ENCODE results near the gene KCNH4. TPM values are rescaled to one million over a fixed set of nuclear protein-coding genes. Genes with fewer than 3 reads are reported as not detected.

KCNH4 gene
- total and polyA plus RNA-seq, 2 of the 13 experiments (the other 11 are each of a cell fraction or from before 2014, with no cell fraction given), result 0.01 to 0.09 TPM

- TF ChIP-seq, protein P1, sequence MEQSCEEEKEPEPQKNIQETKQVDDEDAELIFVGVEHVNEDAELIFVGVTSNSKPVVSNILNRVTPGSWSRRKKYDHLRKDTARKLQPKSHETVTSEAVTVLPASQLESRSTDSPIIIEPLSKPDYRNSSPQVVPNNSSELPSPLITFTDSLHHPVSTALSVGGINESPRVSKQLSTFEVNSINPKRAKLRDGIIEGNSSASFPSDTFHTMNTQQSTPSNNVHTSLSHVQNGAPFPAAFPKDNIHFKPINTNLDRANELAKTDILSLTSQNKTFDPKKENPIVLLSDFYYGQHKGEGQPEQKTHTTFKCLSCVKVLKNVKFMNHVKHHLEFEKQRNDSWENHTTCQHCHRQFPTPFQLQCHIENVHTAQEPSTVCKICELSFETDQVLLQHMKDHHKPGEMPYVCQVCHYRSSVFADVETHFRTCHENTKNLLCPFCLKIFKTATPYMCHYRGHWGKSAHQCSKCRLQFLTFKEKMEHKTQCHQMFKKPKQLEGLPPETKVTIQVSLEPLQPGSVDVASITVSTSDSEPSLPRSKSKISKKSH (CRISPR knock-in tag; IDR thresholded peaks at IDR 0.05; ENCODE audit: borderline replicate concordance), result peak; percentile 83
- TF ChIP-seq NFYC (CRISPR knock-in tag; IDR thresholded peaks at IDR 0.05) (peak; percentile 24; the same call in 1 of the 2 replicates), HDAC1 (CRISPR knock-in tag; IDR thresholded peaks at IDR 0.05) (peak; percentile 81), RBFOX2 (IDR thresholded peaks at IDR 0.05; ENCODE audit: low read depth, low read length) (peak; percentile 44; the same call in 1 of the 2 replicates), KDM1A (CRISPR knock-in tag; IDR thresholded peaks at IDR 0.05) (0 out of 2 replicates have a peak, but pooled peaks have one; percentile 10), ATF7 (IDR thresholded peaks at IDR 0.05) (no peak), ATF7 (CRISPR knock-in tag; IDR thresholded peaks at IDR 0.05) (no peak), ZNF34 (CRISPR knock-in tag; IDR thresholded peaks at IDR 0.05; ENCODE audit: borderline replicate concordance) (no peak), TARDBP (CRISPR knock-in tag; IDR thresholded peaks at IDR 0.05) (peak; percentile 84), ZNF605 (CRISPR knock-in tag; IDR thresholded peaks at IDR 0.05) (peak; percentile 74), DMAP1 (CRISPR knock-in tag; IDR thresholded peaks at IDR 0.05) (peak; percentile 82; the same call in 1 of the 2 replicates), PBX2 (CRISPR knock-in tag; IDR thresholded peaks at IDR 0.05) (no peak), MAFG (CRISPR knock-in tag; IDR thresholded peaks at IDR 0.05) (no peak), TBX3 (IDR thresholded peaks at IDR 0.05; ENCODE audit: borderline replicate concordance) (no peak), ZNF143 (CRISPR knock-in tag; IDR thresholded peaks at IDR 0.05) (peak; percentile 64), ZKSCAN8 (CRISPR knock-in tag; IDR thresholded peaks at IDR 0.05; ENCODE audit: borderline replicate concordance) (no peak), MED13 (CRISPR knock-in tag; IDR thresholded peaks at IDR 0.05) (no peak)
- TF ChIP-seq, protein P2, sequence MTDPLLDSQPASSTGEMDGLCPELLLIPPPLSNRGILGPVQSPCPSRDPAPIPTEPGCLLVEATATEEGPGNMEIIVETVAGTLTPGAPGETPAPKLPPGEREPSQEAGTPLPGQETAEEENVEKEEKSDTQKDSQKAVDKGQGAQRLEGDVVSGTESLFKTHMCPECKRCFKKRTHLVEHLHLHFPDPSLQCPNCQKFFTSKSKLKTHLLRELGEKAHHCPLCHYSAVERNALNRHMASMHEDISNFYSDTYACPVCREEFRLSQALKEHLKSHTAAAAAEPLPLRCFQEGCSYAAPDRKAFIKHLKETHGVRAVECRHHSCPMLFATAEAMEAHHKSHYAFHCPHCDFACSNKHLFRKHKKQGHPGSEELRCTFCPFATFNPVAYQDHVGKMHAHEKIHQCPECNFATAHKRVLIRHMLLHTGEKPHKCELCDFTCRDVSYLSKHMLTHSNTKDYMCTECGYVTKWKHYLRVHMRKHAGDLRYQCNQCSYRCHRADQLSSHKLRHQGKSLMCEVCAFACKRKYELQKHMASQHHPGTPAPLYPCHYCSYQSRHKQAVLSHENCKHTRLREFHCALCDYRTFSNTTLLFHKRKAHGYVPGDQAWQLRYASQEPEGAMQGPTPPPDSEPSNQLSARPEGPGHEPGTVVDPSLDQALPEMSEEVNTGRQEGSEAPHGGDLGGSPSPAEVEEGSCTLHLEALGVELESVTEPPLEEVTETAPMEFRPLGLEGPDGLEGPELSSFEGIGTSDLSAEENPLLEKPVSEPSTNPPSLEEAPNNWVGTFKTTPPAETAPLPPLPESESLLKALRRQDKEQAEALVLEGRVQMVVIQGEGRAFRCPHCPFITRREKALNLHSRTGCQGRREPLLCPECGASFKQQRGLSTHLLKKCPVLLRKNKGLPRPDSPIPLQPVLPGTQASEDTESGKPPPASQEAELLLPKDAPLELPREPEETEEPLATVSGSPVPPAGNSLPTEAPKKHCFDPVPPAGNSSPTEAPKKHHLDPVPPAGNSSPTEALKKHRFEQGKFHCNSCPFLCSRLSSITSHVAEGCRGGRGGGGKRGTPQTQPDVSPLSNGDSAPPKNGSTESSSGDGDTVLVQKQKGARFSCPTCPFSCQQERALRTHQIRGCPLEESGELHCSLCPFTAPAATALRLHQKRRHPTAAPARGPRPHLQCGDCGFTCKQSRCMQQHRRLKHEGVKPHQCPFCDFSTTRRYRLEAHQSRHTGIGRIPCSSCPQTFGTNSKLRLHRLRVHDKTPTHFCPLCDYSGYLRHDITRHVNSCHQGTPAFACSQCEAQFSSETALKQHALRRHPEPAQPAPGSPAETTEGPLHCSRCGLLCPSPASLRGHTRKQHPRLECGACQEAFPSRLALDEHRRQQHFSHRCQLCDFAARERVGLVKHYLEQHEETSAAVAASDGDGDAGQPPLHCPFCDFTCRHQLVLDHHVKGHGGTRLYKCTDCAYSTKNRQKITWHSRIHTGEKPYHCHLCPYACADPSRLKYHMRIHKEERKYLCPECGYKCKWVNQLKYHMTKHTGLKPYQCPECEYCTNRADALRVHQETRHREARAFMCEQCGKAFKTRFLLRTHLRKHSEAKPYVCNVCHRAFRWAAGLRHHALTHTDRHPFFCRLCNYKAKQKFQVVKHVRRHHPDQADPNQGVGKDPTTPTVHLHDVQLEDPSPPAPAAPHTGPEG (CRISPR knock-in tag; IDR thresholded peaks at IDR 0.05), result peak; percentile 98
These were observed 13.3 kb upstream of the KCNH4 start, which contains the start of gene GHDC (continued) for GRCh38 chr17:42193969-42194899.

Data from HepG2 (cell line).